22Rv1 (cell line): ENCODE results near the gene CREBL2.
"Not testable (repeated sequence)": the region's sequence is repeated elsewhere in the genome, so short reads cannot be mapped to it uniquely, and the experiment has no call there.

Experiments used
- ZFX ChIP-seq: fragments of 450-650 bp; IDR thresholded peaks from 2 replicates; pipeline ENCODE4 v1.6.1; 2017; ENCODE audit warnings: antibody characterized with exemption, borderline replicate concordance
- TF ChIP-seq, protein P1 (sequence below): fragments of 450-650 bp; IDR thresholded peaks from 2 replicates; pipeline ENCODE4 v1.5.1; 2017; ENCODE audit warnings: mild to moderate bottlenecking

DNA sequence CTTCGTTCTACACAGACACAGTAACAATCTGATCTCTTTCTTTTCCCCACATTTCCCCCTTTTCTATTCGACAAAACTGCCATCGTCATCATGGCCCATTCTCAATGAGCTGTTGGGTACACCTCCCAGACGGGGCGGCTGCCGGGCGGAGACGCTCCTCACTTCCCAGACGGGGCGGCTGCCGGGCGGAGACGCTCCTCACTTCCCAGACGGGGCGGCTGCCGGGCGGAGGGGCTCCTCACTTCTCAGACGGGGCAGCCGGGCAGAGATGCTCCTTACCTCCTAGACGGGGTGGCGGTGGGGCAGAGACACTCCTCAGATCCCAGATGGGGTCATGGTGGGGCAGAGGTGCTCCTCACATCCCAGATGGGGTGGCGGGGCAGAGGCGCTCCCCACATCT is 6.4 kb downstream of the CREBL2 start:
- TF ChIP-seq, protein P1, sequence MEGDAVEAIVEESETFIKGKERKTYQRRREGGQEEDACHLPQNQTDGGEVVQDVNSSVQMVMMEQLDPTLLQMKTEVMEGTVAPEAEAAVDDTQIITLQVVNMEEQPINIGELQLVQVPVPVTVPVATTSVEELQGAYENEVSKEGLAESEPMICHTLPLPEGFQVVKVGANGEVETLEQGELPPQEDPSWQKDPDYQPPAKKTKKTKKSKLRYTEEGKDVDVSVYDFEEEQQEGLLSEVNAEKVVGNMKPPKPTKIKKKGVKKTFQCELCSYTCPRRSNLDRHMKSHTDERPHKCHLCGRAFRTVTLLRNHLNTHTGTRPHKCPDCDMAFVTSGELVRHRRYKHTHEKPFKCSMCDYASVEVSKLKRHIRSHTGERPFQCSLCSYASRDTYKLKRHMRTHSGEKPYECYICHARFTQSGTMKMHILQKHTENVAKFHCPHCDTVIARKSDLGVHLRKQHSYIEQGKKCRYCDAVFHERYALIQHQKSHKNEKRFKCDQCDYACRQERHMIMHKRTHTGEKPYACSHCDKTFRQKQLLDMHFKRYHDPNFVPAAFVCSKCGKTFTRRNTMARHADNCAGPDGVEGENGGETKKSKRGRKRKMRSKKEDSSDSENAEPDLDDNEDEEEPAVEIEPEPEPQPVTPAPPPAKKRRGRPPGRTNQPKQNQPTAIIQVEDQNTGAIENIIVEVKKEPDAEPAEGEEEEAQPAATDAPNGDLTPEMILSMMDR = not testable (repeated sequence)
- TF ChIP-seq ZFX = not testable (repeated sequence)
